Psoas muscle (tissue), 8 donors: ENCODE results near the gene TTYH3. TPM values are rescaled to one million over a fixed set of nuclear protein-coding genes. Genes with fewer than 3 reads are reported as not detected.

Experiments used
- ATAC-seq, 4 donors: fragments of 200-7000 bp; cut with Tn5 transposase; one replicate each; pipeline ENCODE4 v1.9.1; 2020; ENCODE audit warnings: moderate library complexity in 3 of 4, mild to moderate bottlenecking in 2 of 4
- DNase-seq, 2 donors: peaks; one replicate each; pipeline ENCODE4 v3.0.0-alpha.2; 2020
- H3K27ac ChIP-seq: fragments of 200-600 bp; one replicate; pipeline ENCODE4 v1.8.0; 2022
- H3K27me3 ChIP-seq, 3 donors: fragments of 200-600 bp in 1 of 3; one replicate each; pipeline versions ENCODE4 v1.6.1 to v1.8.0; 2013 to 2022; ENCODE audit warnings: low read length in 2 of 3, mild to moderate bottlenecking in 2 of 3, moderate library complexity in 1 of 3; ENCODE audit not compliant: insufficient read depth in 3 of 3
- H3K36me3 ChIP-seq, 2 donors: fragments of 200-600 bp in 1 of 2; one replicate each; pipeline versions ENCODE4 v1.6.1 to v1.8.0; 2013 to 2022; ENCODE audit warnings: low read depth in 1 of 2, mild to moderate bottlenecking in 1 of 2, moderate library complexity in 1 of 2; ENCODE audit not compliant: insufficient read depth in 1 of 2
- H3K4me1 ChIP-seq: fragments of 200-600 bp; one replicate; pipeline ENCODE4 v1.8.0; 2022
- H3K4me3 ChIP-seq: fragments of 200-600 bp; one replicate; pipeline ENCODE4 v1.8.0; 2022; ENCODE audit warnings: mild to moderate bottlenecking
- H3K9me3 ChIP-seq: fragments of 200-600 bp; one replicate; pipeline ENCODE4 v1.8.0; 2022
- CTCF ChIP-seq: fragments of 200-600 bp; IDR thresholded peaks from one replicate; pipeline ENCODE4 v1.8.0; 2022; ENCODE audit warnings: antibody characterized with exemption
- WGBS, 3 donors: extraction: QIAGEN DNeasy Blood & Tissue Kit; methylation state at CpG; one replicate each; pipeline versions ENCODE4 v1.1.6 to v1.1.7; 2013; 5-methylcytosine and 5-hydroxymethylcytosine counted together
- intact Hi-C, 2 donors: fragments of 100-400 bp; cut with DNase I; formaldehyde crosslinking; loops; one replicate each; pipeline versions ENCODE4 v1.11.0 to v1.14.2; 2022
- polyA plus RNA-seq, 3 donors: library from polyadenylated mRNA; stranded (reverse); fragments of 200-250 nt; gene quantifications; one replicate each; pipeline ENCODE4 v1.2.3, GENCODE V29; 2013
- total RNA-seq, 4 donors: library from RNA; stranded (reverse); fragmentation: NEBNext Ultra II Directional in 2 of 4; extraction: Animal tissue kit (Norgen Biotek cat#: 25700) in 2 of 4; gene quantifications; one replicate each; pipeline versions ENCODE4 v1.2.1 to v1.2.4, GENCODE V29; 2021 to 2023
- donor health status: healthy with polysubstance abuse.
- donor health status: DM: no; HTN: no; CAD: no; lungs with moderate emphysema.
- donor health status: Bipolar disorder and iron deficiency.
- donor health status: healthy.
- donor health status: DM: yes; HTN: yes; CAD: no.
- donor health status: DM: no; HTN: no; CAD: no.
- donor health status: DM: no; HTN: no; CAD: no.
- donor health status: DM: yes; HTN: yes; CAD: no.

Gene TTYH3
- total and polyA plus RNA-seq, 7 donors: 1.3 to 11.3 (median 6.5) TPM

- ATAC-seq: no peak
- Histone ChIP-seq H3K4me1 (peaks cover 16% of the 10 kb centered on the region), H3K27ac (no peak overlapping the region), H3K36me3 (no peaks in the 10 kb centered on the region), H3K4me3 (no peak overlapping the region), H3K27me3 (no peaks in the 10 kb centered on the region), H3K9me3 (no peaks in the 10 kb centered on the region)
- WGBS, 3 donors: 88 to 98% (median 95%) methylated on average over 10 of the region's 10 CpGs
- DNase-seq: no peak
- intact Hi-C loops: no loop called here
- TF ChIP-seq CTCF: no peak
These were observed 19.9 kb upstream of the TTYH3 start for GRCh38 chr7:2611922-2612321.

GRCh38 chr7:2612445-2613097, 19.2 kb upstream of the TTYH3 start:
- WGBS, 3 donors: 80 to 93% (median 90%) methylated on average over 11 to 15 of the region's 15 CpGs
- intact Hi-C loops: no loop called here
- H3K9me3 ChIP-seq: no peaks in the 10 kb centered on the region
- no peaks in the 10 kb centered on the region for H3K27me3 ChIP-seq
- TF ChIP-seq CTCF: no peak
- H3K4me3 ChIP-seq: no peak overlapping the region
- H3K36me3 ChIP-seq: no peaks in the 10 kb centered on the region
- DNase-seq (no peak), ATAC-seq (no peak)
- H3K27ac ChIP-seq: peak overlapping the region; percentile 85
- H3K4me1 ChIP-seq: peaks cover 16% of the 10 kb centered on the region

GRCh38 chr7:2613098-2613930, 18.5 kb upstream of the TTYH3 start:
- ATAC-seq (peak; percentile 25 to 44 (median 34)), DNase-seq (no peak)
- no peaks in the 10 kb centered on the region for H3K27me3 ChIP-seq
- H3K9me3 ChIP-seq: no peaks in the 10 kb centered on the region
- H3K4me3 ChIP-seq: peak overlapping the region; percentile 37
- peak overlapping the region; percentile 85 for H3K27ac ChIP-seq
- no peaks in the 10 kb centered on the region for H3K36me3 ChIP-seq
- peaks cover 16% of the 10 kb centered on the region for H3K4me1 ChIP-seq
- 41 to 57% (median 41%) methylated on average over 19 of the region's 19 CpGs for WGBS, 3 donors
- intact Hi-C loops: no loop called here
- TF ChIP-seq CTCF: no peak

- Histone ChIP-seq H3K36me3 (no peaks in the 10 kb centered on the region), H3K4me3 (peak overlapping the region; percentile 37), H3K4me1 (peaks cover 16% of the 10 kb centered on the region), H3K27ac (peak overlapping the region; percentile 85), H3K27me3 (no peaks in the 10 kb centered on the region), H3K9me3 (no peaks in the 10 kb centered on the region)
- TF ChIP-seq CTCF: no peak
- ATAC-seq (peak; percentile 89 to 95 (median 92)), DNase-seq (peak; percentile 87 to 93)
- WGBS, 3 donors: 16 to 23% (median 16%) methylated on average over 22 of the region's 22 CpGs
- intact Hi-C loops: no loop called here
These were observed 17.7 kb upstream of the TTYH3 start for GRCh38 chr7:2613931-2614600.
